Rectal smooth muscle tissue (tissue), 1 donor: ENCODE results near the gene DMBX1.

Experiments
- H3K27ac ChIP-seq: one replicate; pipeline ENCODE4 v1.7.0; 2013; ENCODE audit warnings: low read depth, low read length, inconsistent platforms
- H3K27me3 ChIP-seq: one replicate; pipeline ENCODE4 v1.7.0; 2013; ENCODE audit warnings: low read length; ENCODE audit not compliant: control insufficient read depth, insufficient read depth
- H3K36me3 ChIP-seq: one replicate; pipeline ENCODE4 v1.7.0; 2013; ENCODE audit warnings: low read length; ENCODE audit not compliant: control insufficient read depth, insufficient read depth
- H3K4me1 ChIP-seq: one replicate; pipeline ENCODE4 v1.7.0; 2013; ENCODE audit warnings: low read length; ENCODE audit not compliant: control insufficient read depth, insufficient read depth
- H3K4me3 ChIP-seq: one replicate; pipeline ENCODE4 v1.7.0; 2013; ENCODE audit warnings: low read length
- H3K9ac ChIP-seq: one replicate; pipeline ENCODE4 v1.7.0; 2013; ENCODE audit warnings: low read length

DMBX1 gene

GRCh38 chr1:46519209-46519608 is 29.6 kb downstream of the DMBX1 start:
- no peaks in the 10 kb centered on the region for H3K4me1 ChIP-seq
- no peak overlapping the region for H3K27ac ChIP-seq
- H3K9ac ChIP-seq, result no peak overlapping the region
- H3K27me3 ChIP-seq, result no peaks in the 10 kb centered on the region
- H3K4me3 ChIP-seq, result no peak overlapping the region
- H3K36me3 ChIP-seq, result no peaks in the 10 kb centered on the region

- Histone ChIP-seq H3K4me1 (no peaks in the 10 kb centered on the region), H3K4me3 (no peak overlapping the region), H3K9ac (no peak overlapping the region), H3K36me3 (no peaks in the 10 kb centered on the region), H3K27me3 (no peaks in the 10 kb centered on the region), H3K27ac (no peak overlapping the region)
Observed at GRCh38 chr1:46520063-46520911, 30.7 kb downstream of the DMBX1 start.

- Histone ChIP-seq H3K36me3 (no peaks in the 10 kb centered on the region), H3K9ac (no peak overlapping the region), H3K27me3 (no peaks in the 10 kb centered on the region), H3K27ac (no peak overlapping the region), H3K4me3 (no peak overlapping the region), H3K4me1 (no peaks in the 10 kb centered on the region)
Observed at GRCh38 chr1:46521414-46521813, 31.8 kb downstream of the DMBX1 start.

- no peaks in the 10 kb centered on the region for H3K4me1 ChIP-seq
- H3K9ac ChIP-seq, result no peak overlapping the region
- H3K27me3 ChIP-seq, result no peaks in the 10 kb centered on the region
- no peaks in the 10 kb centered on the region for H3K36me3 ChIP-seq
- H3K4me3 ChIP-seq, result peak overlapping the region; percentile 3
- H3K27ac ChIP-seq, result no peak overlapping the region
Observed at GRCh38 chr1:46522184-46522968, 32.7 kb downstream of the DMBX1 start.

- no peaks in the 10 kb centered on the region for H3K4me1 ChIP-seq
- no peaks in the 10 kb centered on the region for H3K36me3 ChIP-seq
- no peak overlapping the region for H3K9ac ChIP-seq
- H3K4me3 ChIP-seq, result no peak overlapping the region
- no peak overlapping the region for H3K27ac ChIP-seq
- no peaks in the 10 kb centered on the region for H3K27me3 ChIP-seq
Observed at GRCh38 chr1:46522969-46523320, 33.3 kb downstream of the DMBX1 start.

GRCh38 chr1:46523496-46524353 is 34.1 kb downstream of the DMBX1 start:
- H3K36me3 ChIP-seq, result no peaks in the 10 kb centered on the region
- no peaks in the 10 kb centered on the region for H3K27me3 ChIP-seq
- no peak overlapping the region for H3K9ac ChIP-seq
- no peaks in the 10 kb centered on the region for H3K4me1 ChIP-seq
- H3K4me3 ChIP-seq, result no peak overlapping the region
- H3K27ac ChIP-seq, result no peak overlapping the region

GRCh38 chr1:46524843-46525242 is 35.2 kb downstream of the DMBX1 start:
- no peaks in the 10 kb centered on the region for H3K4me1 ChIP-seq
- no peaks in the 10 kb centered on the region for H3K36me3 ChIP-seq
- no peak overlapping the region for H3K27ac ChIP-seq
- H3K9ac ChIP-seq, result no peak overlapping the region
- no peak overlapping the region for H3K4me3 ChIP-seq
- H3K27me3 ChIP-seq, result no peaks in the 10 kb centered on the region

GRCh38 chr1:46525253-46525983 is 35.8 kb downstream of the DMBX1 start:
- Histone ChIP-seq H3K36me3 (no peaks in the 10 kb centered on the region), H3K27ac (no peak overlapping the region), H3K4me1 (no peaks in the 10 kb centered on the region), H3K27me3 (no peaks in the 10 kb centered on the region), H3K4me3 (no peak overlapping the region), H3K9ac (no peak overlapping the region)

GRCh38 chr1:46526013-46526690 is 36.5 kb downstream of the DMBX1 start:
- H3K27me3 ChIP-seq, result peaks cover 6% of the 10 kb centered on the region
- no peaks in the 10 kb centered on the region for H3K36me3 ChIP-seq
- no peak overlapping the region for H3K27ac ChIP-seq
- no peaks in the 10 kb centered on the region for H3K4me1 ChIP-seq
- H3K4me3 ChIP-seq, result no peak overlapping the region
- H3K9ac ChIP-seq, result no peak overlapping the region

GRCh38 chr1:46526691-46527291 is 37.2 kb downstream of the DMBX1 start:
- Histone ChIP-seq H3K27me3 (peaks cover 6% of the 10 kb centered on the region), H3K36me3 (no peaks in the 10 kb centered on the region)

More at GRCh38 chr1:46526691-46527291, 37.2 kb downstream of the DMBX1 start:
- no peak overlapping the region for H3K9ac ChIP-seq
- H3K27ac ChIP-seq, result no peak overlapping the region
- H3K4me3 ChIP-seq, result no peak overlapping the region
- H3K4me1 ChIP-seq, result no peaks in the 10 kb centered on the region
